ENCODE results near the gene UBE2A.

- TF ChIP-seq CTCF (IDR thresholded peaks at IDR 0.05 in 8 of 11, conservative IDR thresholded peaks at IDR 0.05 in 3 of 11) (no peak), POLR2A (IDR thresholded peaks at IDR 0.05) (no peak), POLR2AphosphoS5 (IDR thresholded peaks at IDR 0.05) (no peak)
Measured at GRCh38 chrX:119604766-119605463, 30.6 kb downstream of the UBE2A start.
